Stomach (tissue), 9 donors: Measurements from ENCODE around the gene EXOG. TPM values are rescaled to one million over a fixed set of nuclear protein-coding genes. Genes with fewer than 3 reads are reported as not detected.

Source experiments
- DNase-seq, 2 donors: peaks; one replicate each; pipeline versions ENCODE4 v3.0.0 to v3.0.0-alpha.2; 2013 to 2019
- H3K27ac ChIP-seq, 5 donors: fragments of 200-600 bp in 4 of 5; sonication (generic) in 4 of 5; one replicate each; pipeline ENCODE4 v1.5.1; 2013 to 2019; ENCODE audit warnings: mild to moderate bottlenecking in 1 of 5, moderate library complexity in 1 of 5
- H3K27me3 ChIP-seq, 3 donors: fragments of 200-600 bp; sonication (generic); one replicate each; pipeline ENCODE4 v1.5.1; 2017 to 2019; ENCODE audit warnings: mixed run types in 1 of 3
- H3K36me3 ChIP-seq, 4 donors: fragments of 200-600 bp; sonication (generic); 1 replicate in 3 of 4; 2 replicates in 1 of 4; pipeline ENCODE4 v1.5.1; 2016 to 2019
- H3K4me1 ChIP-seq, 4 donors: fragments of 200-600 bp; sonication (generic); one replicate each; pipeline ENCODE4 v1.5.1; 2016 to 2019
- H3K4me3 ChIP-seq, 4 donors: fragments of 200-600 bp; sonication (generic) in 3 of 4; one replicate each; pipeline ENCODE4 v1.5.1; 2016 to 2019; ENCODE audit warnings: mild to moderate bottlenecking in 1 of 4
- H3K9me3 ChIP-seq, 4 donors: fragments of 200-600 bp; sonication (generic); one replicate each; pipeline ENCODE4 v1.5.1; 2016 to 2019
- CTCF ChIP-seq, 7 experiments: fragments of 450-650 bp in 4 of 7; fragments of 200-600 bp in 3 of 7; sonication (generic) in 3 of 7; IDR thresholded peaks; one replicate each; pipeline ENCODE4 v1.5.1; 2016 to 2019; ENCODE audit warnings: antibody characterized with exemption in 7 of 7, control low read depth in 2 of 7, mild to moderate bottlenecking in 1 of 7
- EP300 ChIP-seq: sonication (generic); formaldehyde crosslinking; IDR thresholded peaks from one replicate; pipeline ENCODE4 v1.6.1; 2017; ENCODE audit warnings: antibody characterized with exemption
- POLR2A ChIP-seq, 4 donors: fragments of 450-650 bp; IDR thresholded peaks; one replicate each; pipeline ENCODE4 v1.6.1; 2016; ENCODE audit warnings: antibody characterized with exemption in 4 of 4, control low read depth in 2 of 4, mild to moderate bottlenecking in 1 of 4, moderate library complexity in 1 of 4
- POLR2AphosphoS5 ChIP-seq, 3 donors: sonication (generic); formaldehyde crosslinking; IDR thresholded peaks; one replicate each; pipeline ENCODE4 v1.6.1; 2016; ENCODE audit warnings: antibody characterized with exemption in 3 of 3
- WGBS, 5 donors: extraction: QIAGEN DNeasy Blood & Tissue Kit in 3 of 5; methylation state at CpG; one replicate each; pipeline versions ENCODE4 v1.1.5 to v1.1.7; 2013 to 2018; 5-methylcytosine and 5-hydroxymethylcytosine counted together
- intact Hi-C: fragments of 100-400 bp; cut with DNase I; formaldehyde crosslinking; loops from one replicate; pipeline ENCODE4 v1.15.1; 2023; ENCODE audit warnings: low total_unique reads
- polyA plus RNA-seq, 3 donors: library from polyadenylated mRNA; stranded (reverse); fragments of 200-250 nt; gene quantifications; one replicate each; pipeline ENCODE4 v1.2.3, GENCODE V29; 2013
- total RNA-seq, 5 donors: library from RNA; depleted of rRNA; stranded (reverse); fragments of >200 nt; gene quantifications; one replicate each; pipeline versions ENCODE4 v1.1.0 to v1.2.3, GENCODE V29; 2014 to 2016
- donor health status: healthy with polysubstance abuse.
- donor health status: Bipolar disorder and iron deficiency.
- donor health status: healthy.

Gene EXOG
- total and polyA plus RNA-seq, 8 donors: 2.4 to 202 (median 4.3) TPM; not detected in 1

- Histone ChIP-seq H3K27ac (no peak overlapping the region), H3K4me3 (no peak overlapping the region), H3K4me1 (no peaks in the 10 kb centered on the region), H3K36me3 (peaks cover 5 to 53% (median 37%) of the 10 kb centered on the region in 4 donors), H3K27me3 (no peaks in the 10 kb centered on the region), H3K9me3 (no peaks in the 10 kb centered on the region)
- DNase-seq: no peak
- intact Hi-C loops: no loop called here
- WGBS, 5 donors: 64 to 94% (median 79%) methylated on average over 1 of the region's 1 CpG
- TF ChIP-seq EP300 (no peak), POLR2AphosphoS5 (IDR thresholded peaks at IDR 0.05) (no peak), POLR2A (IDR thresholded peaks at IDR 0.05) (no peak), CTCF (IDR thresholded peaks at IDR 0.05) (no peak)
These were observed 22.9 kb downstream of the EXOG start for GRCh38 chr3:38519000-38519399.

GRCh38 chr3:38519651-38520050, 23.5 kb downstream of the EXOG start:
- TF ChIP-seq POLR2AphosphoS5 (IDR thresholded peaks at IDR 0.05) (no peak), CTCF (IDR thresholded peaks at IDR 0.05) (no peak), EP300 (no peak), POLR2A (IDR thresholded peaks at IDR 0.05) (no peak)
- WGBS, 5 donors: 32 to 48% (median 43%) methylated on average over 5 of the region's 5 CpGs
- H3K4me1 ChIP-seq: no peaks in the 10 kb centered on the region
- no peaks in the 10 kb centered on the region for H3K27me3 ChIP-seq
- intact Hi-C loops: no loop called here
- no peak for DNase-seq
- no peak overlapping the region for H3K27ac ChIP-seq
- no peak overlapping the region for H3K4me3 ChIP-seq
- H3K36me3 ChIP-seq: peaks cover 10 to 53% (median 37%) of the 10 kb centered on the region in 4 donors
- no peaks in the 10 kb centered on the region for H3K9me3 ChIP-seq

- 1 to 5% (median 3%) methylated on average over 5 of the region's 5 CpGs for WGBS, 5 donors
- DNase-seq: peak; percentile 73 to 89
- Histone ChIP-seq H3K4me3 (no peak overlapping the region), H3K27ac (no peak overlapping the region), H3K9me3 (no peaks in the 10 kb centered on the region), H3K36me3 (peaks cover 14 to 59% (median 43%) of the 10 kb centered on the region in 4 donors), H3K27me3 (no peaks in the 10 kb centered on the region), H3K4me1 (no peaks in the 10 kb centered on the region)
- intact Hi-C loops: no loop called here
- TF ChIP-seq POLR2A (IDR thresholded peaks at IDR 0.05): no peak
- peak in 5 of 7 experiments; percentile 73 to 92 (median 83) for TF ChIP-seq CTCF (IDR thresholded peaks at IDR 0.05)
These were observed 25.3 kb downstream of the EXOG start for GRCh38 chr3:38521391-38521987.

- TF ChIP-seq POLR2AphosphoS5 (IDR thresholded peaks at IDR 0.05) (no peak), EP300 (no peak), POLR2A (IDR thresholded peaks at IDR 0.05) (no peak)
- Histone ChIP-seq H3K36me3 (peaks cover 14 to 64% (median 47%) of the 10 kb centered on the region in 4 donors), H3K4me3 (no peak overlapping the region), H3K9me3 (no peaks in the 10 kb centered on the region), H3K27me3 (no peaks in the 10 kb centered on the region), H3K4me1 (no peaks in the 10 kb centered on the region), H3K27ac (no peak overlapping the region)
- DNase-seq: no peak
- intact Hi-C loops: no loop called here
- 86 to 95% (median 93%) methylated on average over 6 of the region's 6 CpGs for WGBS, 5 donors
These were observed 25.9 kb downstream of the EXOG start for GRCh38 chr3:38522002-38522401.

DNA sequence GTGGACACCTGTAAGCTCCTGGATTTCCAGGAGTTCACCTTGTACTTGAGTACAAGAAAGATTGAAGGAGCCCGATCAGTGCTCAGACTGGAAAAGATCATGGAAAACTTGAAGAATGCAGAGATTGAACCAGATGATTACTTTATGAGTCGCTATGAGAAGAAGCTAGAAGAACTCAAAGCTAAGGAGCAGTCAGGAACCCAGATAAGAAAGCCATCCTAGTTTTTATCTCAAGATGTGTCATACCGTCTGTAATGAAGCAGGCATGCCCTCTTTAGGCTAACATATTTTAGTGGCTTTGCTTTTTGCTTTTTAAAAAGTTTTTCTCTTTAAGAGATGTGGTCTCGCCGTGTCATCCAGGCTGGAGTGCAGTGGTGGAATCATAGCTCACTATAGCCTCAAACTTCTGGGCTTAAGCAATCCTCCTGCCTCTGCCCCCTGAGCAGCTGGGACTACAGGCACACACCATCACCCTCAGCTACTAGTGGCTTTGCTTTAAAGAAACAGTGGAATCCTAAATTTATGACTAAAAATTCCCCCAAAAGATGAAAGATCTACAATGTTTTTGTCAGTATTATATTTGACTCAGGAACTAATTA, 28.1 kb downstream of the EXOG start:
- H3K36me3 ChIP-seq: peaks cover 14 to 72% (median 61%) of the 10 kb centered on the region in 4 donors
- 93 to 96% (median 94%) methylated on average over 5 of the region's 5 CpGs for WGBS, 5 donors
- H3K9me3 ChIP-seq: no peaks in the 10 kb centered on the region
- no peaks in the 10 kb centered on the region for H3K4me1 ChIP-seq
- no peak for DNase-seq
- H3K27me3 ChIP-seq: no peaks in the 10 kb centered on the region
- no peak overlapping the region for H3K4me3 ChIP-seq
- H3K27ac ChIP-seq: no peak overlapping the region
- intact Hi-C loops: no loop called here
- TF ChIP-seq POLR2A (IDR thresholded peaks at IDR 0.05): no peak
- no peak for TF ChIP-seq CTCF (IDR thresholded peaks at IDR 0.05)
- TF ChIP-seq EP300: no peak
- no peak for TF ChIP-seq POLR2AphosphoS5 (IDR thresholded peaks at IDR 0.05)
